MM.1S (cell line): Measurements from ENCODE around the gene GOLIM4.

Experiments
- CTCF ChIP-seq: fragments of 300-600 bp; sonication (generic); IDR thresholded peaks from 2 replicates; pipeline ENCODE4 v1.5.1; 2016; ENCODE audit warnings: antibody characterized with exemption, low read length, mixed read lengths
- EZH2phosphoT487 ChIP-seq: fragments of 300-600 bp; sonication (generic); IDR thresholded peaks from 2 replicates; pipeline ENCODE4 v1.6.1; 2018; ENCODE audit warnings: antibody characterized with exemption, low read length

- peak; percentile 99 for TF ChIP-seq CTCF
- TF ChIP-seq EZH2phosphoT487: no peak
Observed at GRCh38 chr3:168047190-168047795, 48.4 kb downstream of the GOLIM4 start.
